KOPT-K1 (cell line): ENCODE measurements around the gene ARFGAP3.

Source experiments
- H3K27ac ChIP-seq: fragments of 200-600 bp; sonication (generic); 2 replicates; pipeline ENCODE4 v1.5.1; 2016; ENCODE audit warnings: antibody characterized with exemption, mild to moderate bottlenecking, low read depth, low read length; ENCODE audit not compliant: poor library complexity, severe bottlenecking
- H3K36me3 ChIP-seq: fragments of 200-600 bp; sonication (generic); 2 replicates; pipeline ENCODE4 v1.5.1; 2017; ENCODE audit warnings: antibody characterized with exemption, mild to moderate bottlenecking, low read length, moderate library complexity; ENCODE audit not compliant: insufficient read depth
- H3K9me3 ChIP-seq: fragments of 200-600 bp; sonication (generic); 2 replicates; pipeline ENCODE4 v1.5.1; 2017; ENCODE audit warnings: antibody characterized with exemption, low read length, mild to moderate bottlenecking; ENCODE audit not compliant: insufficient read depth, poor library complexity, severe bottlenecking

ARFGAP3 gene

DNA sequence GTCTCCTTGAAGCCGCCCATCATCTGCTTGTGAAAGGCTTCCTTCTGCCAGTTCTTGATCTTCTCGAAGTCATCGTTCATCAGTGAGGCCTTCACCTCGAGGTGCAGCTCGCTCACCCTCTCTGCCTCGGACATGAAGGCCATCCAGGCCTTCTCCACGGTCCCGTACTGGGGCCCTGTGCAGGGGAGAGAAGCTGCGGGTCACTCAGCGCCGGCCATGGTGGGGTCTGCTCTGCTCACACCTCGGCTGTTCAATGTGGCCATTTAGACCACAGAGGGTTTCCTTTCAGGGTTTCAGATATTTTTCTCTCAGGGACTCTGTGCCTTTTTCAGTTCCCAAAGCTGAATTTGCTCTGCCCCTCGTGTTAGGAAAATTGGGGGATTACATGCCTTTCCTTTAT is 33.9 kb upstream of the ARFGAP3 start:
- Histone ChIP-seq H3K9me3 (no peaks in the 10 kb centered on the region), H3K36me3 (peaks cover 66% of the 10 kb centered on the region), H3K27ac (no peak overlapping the region)

- Histone ChIP-seq H3K36me3 (peaks cover 82% of the 10 kb centered on the region), H3K27ac (no peak overlapping the region), H3K9me3 (no peaks in the 10 kb centered on the region)
Observed at GRCh38 chr22:42889304-42889703, 32.2 kb upstream of the ARFGAP3 start.

DNA sequence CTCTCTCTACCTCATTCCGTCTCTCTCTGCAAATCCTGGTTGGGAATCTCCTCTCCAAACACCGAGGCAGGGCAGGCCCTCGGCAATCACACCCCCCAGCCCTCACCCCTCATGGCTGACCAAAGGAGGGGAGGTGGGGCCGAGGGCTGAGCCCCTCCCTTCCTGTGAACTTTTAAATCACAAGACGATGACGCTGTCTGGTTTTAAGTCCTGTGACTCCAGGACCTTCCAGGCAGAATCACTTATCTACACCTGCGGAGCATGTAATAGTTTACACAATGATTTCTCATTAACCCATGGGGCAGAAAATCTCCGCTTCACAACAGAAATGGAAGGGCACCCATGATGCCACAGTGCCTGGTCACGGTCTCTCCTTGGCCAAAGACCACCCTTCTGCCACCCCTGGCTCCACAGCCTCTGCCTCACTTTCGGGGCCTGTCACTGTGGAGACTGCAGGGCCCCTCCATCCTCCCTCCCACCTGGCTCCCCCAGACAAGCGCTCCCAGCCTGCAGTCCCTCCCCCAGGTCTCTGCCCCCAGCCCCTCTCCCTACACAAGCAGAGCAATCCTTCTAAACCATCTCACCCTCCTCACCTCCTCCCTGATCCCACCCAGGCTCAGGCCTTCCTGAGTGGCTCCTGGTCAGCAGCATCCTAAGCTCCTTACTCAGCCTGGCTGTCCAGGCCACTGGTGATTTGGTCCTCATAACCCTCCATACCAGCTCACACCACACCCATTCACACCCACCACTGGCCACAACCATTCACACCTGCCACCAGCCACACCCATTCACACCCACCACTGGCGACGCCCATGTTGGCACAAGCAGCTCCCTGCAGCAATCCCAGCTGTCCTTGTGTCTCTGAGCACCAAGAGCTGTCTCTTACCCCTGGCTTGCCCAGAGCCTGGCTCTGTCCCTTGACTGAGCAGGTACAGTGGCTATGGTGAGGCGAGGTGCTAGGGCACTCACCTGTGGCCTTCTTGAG is 30.7 kb upstream of the ARFGAP3 start:
- Histone ChIP-seq H3K27ac (no peak overlapping the region), H3K36me3 (peaks cover 95% of the 10 kb centered on the region), H3K9me3 (no peaks in the 10 kb centered on the region)

GRCh38 chr22:42887120-42887519 is 30.0 kb upstream of the ARFGAP3 start:
- Histone ChIP-seq H3K36me3 (peaks cover 96% of the 10 kb centered on the region), H3K9me3 (no peaks in the 10 kb centered on the region), H3K27ac (no peak overlapping the region)

DNA sequence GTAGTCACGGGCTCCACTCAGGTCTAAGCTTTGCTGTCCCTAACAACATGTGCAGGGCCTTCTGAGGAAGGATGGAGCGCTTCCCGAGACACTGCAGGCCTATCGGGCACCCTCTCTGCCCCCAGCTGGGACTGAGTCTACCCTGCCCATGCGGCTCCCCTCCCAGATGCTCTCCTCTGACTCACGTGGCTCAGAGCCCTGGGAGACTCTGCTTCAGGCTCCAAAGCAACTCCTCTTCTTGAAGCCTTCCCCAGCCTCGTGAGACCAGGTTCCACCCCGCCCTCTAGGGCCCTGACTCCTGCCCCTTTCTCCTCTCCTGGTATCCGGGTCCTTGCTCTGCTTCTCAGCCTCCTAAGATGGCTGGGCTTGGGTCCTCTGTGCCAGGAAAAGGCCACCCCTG is 28.4 kb upstream of the ARFGAP3 start:
- Histone ChIP-seq H3K27ac (no peak overlapping the region), H3K36me3 (peaks cover 97% of the 10 kb centered on the region), H3K9me3 (no peaks in the 10 kb centered on the region)

DNA sequence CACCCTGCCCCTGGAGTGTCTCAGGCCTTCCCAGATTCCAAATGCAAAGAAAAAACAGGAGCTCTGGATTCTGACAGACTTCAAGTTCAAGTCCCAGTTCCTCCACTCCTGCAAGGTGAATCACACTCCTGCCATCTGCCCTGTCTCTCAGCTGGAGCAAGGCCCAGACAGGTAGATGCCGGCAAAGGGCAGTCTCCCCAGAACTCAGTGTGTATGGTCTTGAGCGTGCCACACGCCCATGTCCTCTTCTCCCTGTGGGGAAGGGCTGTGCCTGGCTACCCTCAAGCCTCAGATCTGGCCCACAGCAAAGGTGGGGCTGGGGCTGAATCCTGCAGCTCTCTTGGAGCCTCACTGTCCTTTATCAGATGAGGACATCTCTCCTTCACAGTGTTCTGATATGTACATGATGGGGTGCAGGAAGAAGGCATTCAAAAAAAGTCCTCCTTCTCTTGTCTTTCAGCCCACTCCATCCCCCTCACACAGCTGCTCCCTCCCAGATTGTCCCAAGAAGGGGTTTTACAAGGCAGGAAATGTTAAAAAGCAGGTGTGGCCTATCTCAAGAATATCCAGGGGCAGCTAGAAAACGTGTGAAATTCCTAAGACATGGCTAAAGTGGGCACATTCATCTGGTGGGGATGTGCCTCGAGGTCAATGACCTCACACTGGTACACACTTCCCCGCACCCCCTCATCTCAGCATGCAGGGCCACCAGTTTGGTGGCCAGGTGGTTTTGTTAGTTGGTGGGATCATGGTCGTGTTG is 27.7 kb upstream of the ARFGAP3 start:
- peaks cover 98% of the 10 kb centered on the region for H3K36me3 ChIP-seq
- H3K9me3 ChIP-seq = no peaks in the 10 kb centered on the region
- H3K27ac ChIP-seq = no peak overlapping the region

- H3K27ac ChIP-seq = no peak overlapping the region
- no peaks in the 10 kb centered on the region for H3K9me3 ChIP-seq
- peaks cover 97% of the 10 kb centered on the region for H3K36me3 ChIP-seq
Observed at GRCh38 chr22:42883970-42884369, 26.9 kb upstream of the ARFGAP3 start.

GRCh38 chr22:42883121-42883520 is 26.0 kb upstream of the ARFGAP3 start:
- no peak overlapping the region for H3K27ac ChIP-seq
- H3K9me3 ChIP-seq = no peaks in the 10 kb centered on the region
- peaks cover 97% of the 10 kb centered on the region for H3K36me3 ChIP-seq

GRCh38 chr22:42881982-42882656 is 25.0 kb upstream of the ARFGAP3 start:
- Histone ChIP-seq H3K36me3 (peaks cover 97% of the 10 kb centered on the region), H3K9me3 (no peaks in the 10 kb centered on the region), H3K27ac (no peak overlapping the region)

DNA sequence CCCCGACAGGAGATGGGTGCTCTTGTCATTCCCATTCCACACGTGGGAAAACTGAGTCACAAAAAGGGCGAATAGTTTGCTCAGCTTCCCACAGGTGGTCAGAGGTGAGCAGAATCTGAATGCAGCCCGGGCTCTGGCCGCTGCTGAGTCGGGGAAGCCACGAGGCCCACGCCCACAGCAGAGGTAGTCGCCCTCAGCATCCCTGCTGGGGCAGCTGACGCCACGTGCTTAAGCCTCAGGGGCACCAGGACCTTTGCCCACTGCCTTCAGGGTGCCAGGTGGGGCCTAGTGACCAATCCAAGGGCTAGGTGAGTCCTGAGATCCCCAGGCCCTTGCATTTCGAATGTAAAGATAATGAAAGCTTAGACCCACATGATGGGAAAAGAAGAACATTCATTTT is 24.2 kb upstream of the ARFGAP3 start:
- Histone ChIP-seq H3K9me3 (no peaks in the 10 kb centered on the region), H3K27ac (no peak overlapping the region), H3K36me3 (peaks cover 96% of the 10 kb centered on the region)

GRCh38 chr22:42880815-42881214 is 23.7 kb upstream of the ARFGAP3 start:
- Histone ChIP-seq H3K9me3 (no peaks in the 10 kb centered on the region), H3K27ac (no peak overlapping the region), H3K36me3 (peaks cover 96% of the 10 kb centered on the region)

DNA sequence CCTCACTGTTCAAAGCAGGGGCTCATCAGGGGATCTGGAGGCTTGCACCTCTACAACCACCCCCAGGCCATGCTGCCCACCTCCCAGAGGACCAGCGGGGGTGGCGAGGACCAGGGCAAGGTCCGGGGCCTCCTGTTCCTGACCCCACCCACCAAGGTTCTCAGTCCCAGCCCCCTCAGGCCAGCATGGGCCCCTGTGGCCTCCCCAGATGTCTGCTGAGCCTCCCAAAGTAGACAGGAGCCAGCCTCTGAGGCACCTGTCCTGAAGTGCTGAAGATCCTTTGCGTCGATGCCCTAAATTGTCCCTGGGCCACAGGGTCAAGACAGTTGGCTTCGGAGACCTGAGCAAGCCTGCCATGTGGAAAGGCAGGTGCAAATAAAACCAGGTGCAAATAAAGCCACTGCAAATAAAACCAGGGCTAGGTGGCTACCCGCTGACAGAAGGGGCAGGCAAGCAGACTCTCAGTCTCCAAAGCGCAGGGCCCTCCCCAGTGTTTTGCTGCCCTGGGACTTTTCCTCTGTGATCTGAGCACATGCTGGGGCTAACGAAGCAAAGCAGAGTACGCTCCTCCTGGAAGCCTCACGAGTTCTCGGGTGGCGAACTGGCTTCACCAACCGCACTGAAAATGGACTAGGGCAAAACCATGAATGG is 22.4 kb upstream of the ARFGAP3 start:
- H3K36me3 ChIP-seq = peaks cover 93% of the 10 kb centered on the region
- H3K9me3 ChIP-seq = no peaks in the 10 kb centered on the region
- H3K27ac ChIP-seq = no peak overlapping the region

- Histone ChIP-seq H3K36me3 (peaks cover 94% of the 10 kb centered on the region), H3K9me3 (no peaks in the 10 kb centered on the region), H3K27ac (no peak overlapping the region)
Observed at GRCh38 chr22:42878561-42879305, 21.7 kb upstream of the ARFGAP3 start.
